Gastrocnemius medialis (tissue), 4 donors: ENCODE measurements around the gene TMTC1. TPM values are rescaled to one million over a fixed set of nuclear protein-coding genes. Genes with fewer than 3 reads are reported as not detected.
A peak's percentile ranks its signal among the peaks of the same experiment; 100 is the strongest.

ENCODE experiments used
- ATAC-seq, 2 donors: fragments of 150-250 bp; one replicate each; pipeline ENCODE4 v1.9.1; 2016
- DNase-seq, 2 donors: peaks; one replicate each; pipeline ENCODE4 v3.0.0-alpha.2; 2019
- H3K27ac ChIP-seq, 4 donors: fragments of 200-600 bp; sonication (generic); 1 replicate in 1 of 4; 2 replicates in 3 of 4; pipeline ENCODE4 v1.5.1; 2016 to 2018; ENCODE audit warnings: mild to moderate bottlenecking in 2 of 4, moderate library complexity in 1 of 4
- H3K27me3 ChIP-seq, 3 donors: fragments of 200-600 bp; sonication (generic) in 2 of 3; 1 replicate in 1 of 3; 2 replicates in 2 of 3; pipeline versions ENCODE4 v1.5.1 to v1.6.0; 2016 to 2019; ENCODE audit warnings: mild to moderate bottlenecking in 1 of 3, moderate library complexity in 1 of 3
- H3K36me3 ChIP-seq, 2 donors: fragments of 200-600 bp; sonication (generic) in 1 of 2; one replicate each; pipeline ENCODE4 v1.5.1; 2017 to 2018
- H3K4me1 ChIP-seq, 2 donors: fragments of 200-600 bp; sonication (generic) in 1 of 2; one replicate each; pipeline ENCODE4 v1.5.1; 2016 to 2017; ENCODE audit warnings: mild to moderate bottlenecking in 2 of 2
- H3K4me3 ChIP-seq, 4 donors: fragments of 200-600 bp; sonication (generic) in 3 of 4; 1 replicate in 1 of 4; 2 replicates in 3 of 4; pipeline ENCODE4 v1.5.1; 2016 to 2019; ENCODE audit warnings: mild to moderate bottlenecking in 2 of 4
- H3K9me3 ChIP-seq, 3 donors: fragments of 200-600 bp; sonication (generic) in 2 of 3; 1 replicate in 1 of 3; 2 replicates in 2 of 3; pipeline ENCODE4 v1.5.1; 2016 to 2019
- POLR2A ChIP-seq, 2 donors: fragments of 450-650 bp; IDR thresholded peaks; one replicate each; pipeline ENCODE4 v1.6.1; 2017; ENCODE audit warnings: antibody characterized with exemption in 2 of 2, mild to moderate bottlenecking in 2 of 2, moderate library complexity in 2 of 2
- in situ Hi-C, 4 donors: fragments of 200-750 bp; cut with MboI; loops; one replicate each; pipeline versions ENCODE4 v1.15.0 to v1.8.0; 2017; ENCODE audit warnings: low sequenced_read_pairs in 4 of 4
- intact Hi-C: fragments of 100-400 bp; cut with DNase I; formaldehyde crosslinking; loops from one replicate; pipeline ENCODE4 v1.15.1; 2023; ENCODE audit warnings: low total_unique reads
- total RNA-seq, 4 donors: library from RNA; depleted of rRNA; stranded (reverse); fragments of >200 nt; gene quantifications; one replicate each; pipeline versions ENCODE4 v1.1.0 to v1.2.3, GENCODE V29; 2016
- TF ChIP-seq, protein P1 (sequence below), 5 experiments: fragments of 450-650 bp in 3 of 5; fragments of 200-600 bp in 2 of 5; sonication (generic) in 2 of 5; IDR thresholded peaks in 4 of 5; conservative IDR thresholded peaks in 1 of 5; 1 replicate in 4 of 5; 2 replicates in 1 of 5; pipeline ENCODE4 v1.5.1; 2016 to 2019; ENCODE audit warnings: antibody characterized with exemption in 5 of 5, mild to moderate bottlenecking in 3 of 5, moderate library complexity in 3 of 5

TMTC1 gene
- total RNA-seq, 4 donors from 2014 or later = 38.5 to 83.5 (median 42.6) TPM

- no peak for DNase-seq
- Histone ChIP-seq H3K4me3 (no peak overlapping the region), H3K4me1 (peaks cover 2 to 20% of the 10 kb centered on the region in 2 donors), H3K27me3 (no peaks in the 10 kb centered on the region), H3K36me3 (peaks cover 0 to 17% of the 10 kb centered on the region in 2 donors), H3K27ac (peak overlapping the region; percentile 22 to 43 (median 39)), H3K9me3 (no peaks in the 10 kb centered on the region)
- TF ChIP-seq, protein P1, sequence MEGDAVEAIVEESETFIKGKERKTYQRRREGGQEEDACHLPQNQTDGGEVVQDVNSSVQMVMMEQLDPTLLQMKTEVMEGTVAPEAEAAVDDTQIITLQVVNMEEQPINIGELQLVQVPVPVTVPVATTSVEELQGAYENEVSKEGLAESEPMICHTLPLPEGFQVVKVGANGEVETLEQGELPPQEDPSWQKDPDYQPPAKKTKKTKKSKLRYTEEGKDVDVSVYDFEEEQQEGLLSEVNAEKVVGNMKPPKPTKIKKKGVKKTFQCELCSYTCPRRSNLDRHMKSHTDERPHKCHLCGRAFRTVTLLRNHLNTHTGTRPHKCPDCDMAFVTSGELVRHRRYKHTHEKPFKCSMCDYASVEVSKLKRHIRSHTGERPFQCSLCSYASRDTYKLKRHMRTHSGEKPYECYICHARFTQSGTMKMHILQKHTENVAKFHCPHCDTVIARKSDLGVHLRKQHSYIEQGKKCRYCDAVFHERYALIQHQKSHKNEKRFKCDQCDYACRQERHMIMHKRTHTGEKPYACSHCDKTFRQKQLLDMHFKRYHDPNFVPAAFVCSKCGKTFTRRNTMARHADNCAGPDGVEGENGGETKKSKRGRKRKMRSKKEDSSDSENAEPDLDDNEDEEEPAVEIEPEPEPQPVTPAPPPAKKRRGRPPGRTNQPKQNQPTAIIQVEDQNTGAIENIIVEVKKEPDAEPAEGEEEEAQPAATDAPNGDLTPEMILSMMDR (IDR thresholded peaks at IDR 0.05 in 4 of 5, conservative IDR thresholded peaks at IDR 0.05 in 1 of 5) = no peak
- TF ChIP-seq POLR2A (IDR thresholded peaks at IDR 0.05) = no peak
- intact Hi-C loops = no loop called here
- in situ Hi-C loops = no loop called here
- no peak for ATAC-seq
Observed at GRCh38 chr12:29574500-29574899, 209.2 kb downstream of the TMTC1 start.

- Histone ChIP-seq H3K4me3 (no peak overlapping the region), H3K9me3 (no peaks in the 10 kb centered on the region), H3K27ac (peak overlapping the region in 2 of 4 donors; percentile 13 to 29), H3K27me3 (no peaks in the 10 kb centered on the region), H3K36me3 (peaks cover 0 to 17% of the 10 kb centered on the region in 2 donors), H3K4me1 (peaks cover 6 to 22% of the 10 kb centered on the region in 2 donors)
- TF ChIP-seq POLR2A (IDR thresholded peaks at IDR 0.05) = no peak
- TF ChIP-seq, protein P1 (IDR thresholded peaks at IDR 0.05 in 4 of 5, conservative IDR thresholded peaks at IDR 0.05 in 1 of 5) = no peak
- intact Hi-C loops = no loop called here
- ATAC-seq = no peak
- no peak for DNase-seq
- in situ Hi-C loops = no loop called here
Observed at GRCh38 chr12:29572938-29573337, 210.8 kb downstream of the TMTC1 start.

- H3K4me3 ChIP-seq = no peak overlapping the region
- H3K36me3 ChIP-seq = peaks cover 0 to 17% of the 10 kb centered on the region in 2 donors
- no peaks in the 10 kb centered on the region for H3K27me3 ChIP-seq
- ATAC-seq (no peak), DNase-seq (no peak)
- peaks cover 6 to 22% of the 10 kb centered on the region in 2 donors for H3K4me1 ChIP-seq
- H3K27ac ChIP-seq = no peak overlapping the region
- no peaks in the 10 kb centered on the region for H3K9me3 ChIP-seq
- in situ Hi-C loops = no loop called here
- no peak for TF ChIP-seq POLR2A (IDR thresholded peaks at IDR 0.05)
- TF ChIP-seq, protein P1 (IDR thresholded peaks at IDR 0.05 in 4 of 5, conservative IDR thresholded peaks at IDR 0.05 in 1 of 5) = no peak
- intact Hi-C loops = no loop called here
Observed at GRCh38 chr12:29572464-29572863, 211.3 kb downstream of the TMTC1 start.

- no peak for TF ChIP-seq POLR2A (IDR thresholded peaks at IDR 0.05)
- TF ChIP-seq, protein P1 (IDR thresholded peaks at IDR 0.05 in 4 of 5, conservative IDR thresholded peaks at IDR 0.05 in 1 of 5) = no peak
- no peak for DNase-seq
- H3K4me3 ChIP-seq = no peak overlapping the region
- H3K9me3 ChIP-seq = no peaks in the 10 kb centered on the region
- peaks cover 0 to 17% of the 10 kb centered on the region in 2 donors for H3K36me3 ChIP-seq
- H3K27me3 ChIP-seq = no peaks in the 10 kb centered on the region
- H3K4me1 ChIP-seq = peaks cover 6 to 19% of the 10 kb centered on the region in 2 donors
- H3K27ac ChIP-seq = peak overlapping the region; percentile 20 to 61 (median 38)
- intact Hi-C loops (no loop called here), in situ Hi-C loops (no loop called here)
- no peak for ATAC-seq
Observed at GRCh38 chr12:29569132-29569757, 214.5 kb downstream of the TMTC1 start.
